Measurements from ENCODE around the gene ADGRG6.

The ADGRG6 gene

DNA sequence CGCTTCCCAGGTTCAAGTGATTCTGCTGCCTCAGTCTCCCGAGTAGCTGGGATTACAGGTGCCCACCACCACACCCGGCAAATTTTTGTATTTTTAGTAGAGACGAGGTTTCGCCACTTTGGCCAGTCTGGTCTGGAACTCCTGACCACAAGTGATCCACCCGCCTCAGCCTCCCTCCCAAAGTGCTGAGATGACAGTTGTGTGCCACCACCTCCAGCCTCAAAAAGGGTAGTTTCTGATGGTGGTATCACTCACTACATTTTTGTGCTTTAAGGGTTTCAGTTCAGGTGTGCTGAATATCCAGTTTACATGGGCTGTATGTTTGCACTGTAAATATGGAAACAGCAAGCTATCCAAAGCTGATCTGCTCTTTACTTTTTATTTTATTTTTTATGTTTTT, 12.1 kb upstream of the ADGRG6 start:
- no peaks in the 10 kb centered on the region for H3K9me3 ChIP-seq (ENCODE audit: control extremely low read depth in 1 of 5, control insufficient read depth in 4 of 5, insufficient read depth in 2 of 5, low read depth in 1 of 5, low read length in 4 of 5)
- no peak for DNase-seq
- H3K36me3 ChIP-seq (ENCODE audit: control insufficient read depth in 4 of 4, insufficient read depth in 4 of 4, low read length in 3 of 4), result no peaks in the 10 kb centered on the region
- 96% methylated on average over 6 of the region's 6 CpGs for WGBS (ENCODE audit: insufficient coverage)
- peaks cover 0 to 5% (median 2%) of the 10 kb centered on the region in 4 experiments for H3K4me1 ChIP-seq (ENCODE audit: control extremely low read depth in 1 of 4, control insufficient read depth in 4 of 4, insufficient read depth in 4 of 4, low read length in 3 of 4)
- ChIA-PET POLR2A (no interaction called here), CTCF (no interaction called here)
- no peaks in the 10 kb centered on the region for H3K27me3 ChIP-seq (replicated peaks in 2 of 5; ENCODE audit: control insufficient read depth in 4 of 5, insufficient read depth in 5 of 5, low read length in 4 of 5)
- H3K27ac ChIP-seq (ENCODE audit: insufficient read depth in 1 of 2, low read depth in 1 of 2, low read length in 2 of 2, poor library complexity in 1 of 2, severe bottlenecking in 2 of 2), result no peak overlapping the region
- H3K4me3 ChIP-seq (ENCODE audit: control insufficient read depth in 1 of 7, extremely low read depth in 1 of 7, insufficient read depth in 4 of 7, low read depth in 2 of 7, low read length in 6 of 7), result no peak overlapping the region

DNA sequence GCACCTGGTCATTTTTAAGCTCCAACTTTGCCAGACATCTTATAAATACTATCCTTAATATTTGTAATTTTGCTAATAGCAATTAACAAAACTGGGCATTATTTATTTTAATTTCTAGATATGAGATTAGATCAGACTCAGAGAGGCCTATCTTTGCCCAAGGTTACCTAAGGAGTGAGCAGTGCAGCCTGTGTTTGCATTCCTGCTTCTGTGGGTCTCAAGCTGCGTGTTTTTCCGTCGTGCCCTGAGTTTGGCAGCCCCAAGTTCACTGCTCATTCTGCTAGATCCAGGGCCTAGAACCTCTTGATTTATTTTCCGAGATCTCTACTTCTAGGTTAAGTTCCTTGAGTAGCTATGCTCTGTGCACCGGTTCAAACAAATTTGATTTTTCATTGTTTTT, 11.0 kb upstream of the ADGRG6 start:
- Histone ChIP-seq H3K27me3 (replicated peaks in 2 of 5; ENCODE audit: control insufficient read depth in 4 of 5, insufficient read depth in 5 of 5, low read length in 4 of 5) (no peaks in the 10 kb centered on the region), H3K4me3 (ENCODE audit: control insufficient read depth in 1 of 7, extremely low read depth in 1 of 7, insufficient read depth in 4 of 7, low read depth in 2 of 7, low read length in 6 of 7) (no peak overlapping the region), H3K36me3 (ENCODE audit: control insufficient read depth in 4 of 4, insufficient read depth in 4 of 4, low read length in 3 of 4) (no peaks in the 10 kb centered on the region), H3K27ac (ENCODE audit: insufficient read depth in 1 of 2, low read depth in 1 of 2, low read length in 2 of 2, poor library complexity in 1 of 2, severe bottlenecking in 2 of 2) (no peak overlapping the region), H3K4me1 (ENCODE audit: control extremely low read depth in 1 of 4, control insufficient read depth in 4 of 4, insufficient read depth in 4 of 4, low read length in 3 of 4) (peaks cover 0 to 9% (median 4%) of the 10 kb centered on the region in 4 experiments), H3K9me3 (ENCODE audit: control extremely low read depth in 1 of 5, control insufficient read depth in 4 of 5, insufficient read depth in 2 of 5, low read depth in 1 of 5, low read length in 4 of 5) (no peaks in the 10 kb centered on the region)
- DNase-seq, result no peak
- ChIA-PET CTCF (interaction anchor here (1.5 kb wide), 1 partner anchor 17 kb away, joined by 5 read pairs; no protein-coding TSS in a partner anchor), POLR2A (no interaction called here)
- WGBS (ENCODE audit: insufficient coverage), result 98% methylated on average over 5 of the region's 5 CpGs

DNA sequence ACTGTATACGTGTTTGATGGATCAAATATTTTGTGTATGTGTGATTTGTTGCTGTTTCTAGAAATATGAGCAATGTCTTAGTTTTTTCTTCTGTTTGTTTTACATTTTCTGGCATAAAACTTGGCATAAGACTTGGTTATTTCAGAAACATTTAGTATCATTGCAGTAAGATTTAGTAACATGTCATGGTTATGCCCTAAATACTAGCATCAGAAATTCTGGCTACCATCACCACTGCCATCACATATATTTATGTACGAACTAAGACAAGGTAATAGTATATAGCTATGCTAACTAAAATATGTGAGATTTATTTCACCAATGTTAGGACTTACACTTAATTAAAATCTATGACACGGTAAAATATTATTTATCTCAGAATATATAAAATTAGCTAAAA, 10.3 kb upstream of the ADGRG6 start:
- POLR2A ChIA-PET, result no interaction called here
- no peaks in the 10 kb centered on the region for H3K36me3 ChIP-seq (ENCODE audit: control insufficient read depth in 4 of 4, insufficient read depth in 4 of 4, low read length in 3 of 4)
- no peaks in the 10 kb centered on the region for H3K9me3 ChIP-seq (ENCODE audit: control extremely low read depth in 1 of 5, control insufficient read depth in 4 of 5, insufficient read depth in 2 of 5, low read depth in 1 of 5, low read length in 4 of 5)
- no peak overlapping the region for H3K4me3 ChIP-seq (ENCODE audit: control insufficient read depth in 1 of 7, extremely low read depth in 1 of 7, insufficient read depth in 4 of 7, low read depth in 2 of 7, low read length in 6 of 7)
- no peak overlapping the region for H3K27ac ChIP-seq (ENCODE audit: insufficient read depth in 1 of 2, low read depth in 1 of 2, low read length in 2 of 2, poor library complexity in 1 of 2, severe bottlenecking in 2 of 2)
- WGBS (ENCODE audit: insufficient coverage), result no CpG with 5 or more reads among the region's 3 CpGs
- DNase-seq, result no peak
- H3K27me3 ChIP-seq (replicated peaks in 2 of 5; ENCODE audit: control insufficient read depth in 4 of 5, insufficient read depth in 5 of 5, low read length in 4 of 5), result no peaks in the 10 kb centered on the region
- H3K4me1 ChIP-seq (ENCODE audit: control extremely low read depth in 1 of 4, control insufficient read depth in 4 of 4, insufficient read depth in 4 of 4, low read length in 3 of 4), result peaks cover 0 to 9% (median 4%) of the 10 kb centered on the region in 4 experiments
- CTCF ChIA-PET, result interaction anchor here (1.5 kb wide), 1 partner anchor 18 kb away, joined by 5 read pairs; no protein-coding TSS in a partner anchor

DNA sequence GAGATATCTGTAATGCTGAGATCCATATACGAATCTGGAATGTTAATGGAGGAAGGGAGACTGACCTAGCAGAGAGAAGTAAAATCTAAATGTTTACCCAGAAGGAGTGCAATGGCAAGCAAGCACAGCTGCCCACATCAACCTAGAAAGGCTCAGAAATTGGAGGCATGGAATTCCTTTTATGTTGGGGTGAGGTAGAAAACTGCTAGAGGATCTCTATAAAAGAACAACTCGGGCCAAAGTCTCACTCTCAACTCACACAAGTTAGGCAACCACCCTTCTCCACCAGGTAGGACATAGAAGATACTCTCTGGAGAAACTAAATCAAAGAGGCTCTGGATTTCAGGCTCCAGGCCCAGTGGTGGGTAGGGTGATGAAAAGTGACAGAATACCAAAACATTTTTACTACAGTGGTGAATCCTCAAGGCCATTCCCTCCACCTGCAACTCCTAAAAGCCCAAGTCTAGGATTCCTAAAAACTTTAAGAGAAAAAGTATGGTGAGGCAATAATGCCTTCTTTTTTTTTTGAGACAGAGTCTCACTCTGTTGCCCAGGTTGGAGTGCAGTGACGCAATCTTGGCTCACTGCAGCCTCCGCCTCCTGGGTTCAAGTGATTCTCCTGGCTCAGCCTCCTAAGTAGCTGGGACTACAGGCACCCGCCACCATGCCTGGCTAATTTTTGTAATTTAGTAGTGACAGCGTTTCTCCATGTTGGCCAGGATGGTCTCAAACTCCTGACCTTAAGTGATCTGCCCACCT, 9.5 kb upstream of the ADGRG6 start:
- 91% methylated on average over 3 of the region's 6 CpGs for WGBS (ENCODE audit: insufficient coverage)
- DNase-seq, result no peak
- ChIA-PET CTCF (interaction anchor here (1.5 kb wide), 1 partner anchor 19 kb away, joined by 5 read pairs; no protein-coding TSS in a partner anchor), POLR2A (no interaction called here)
- Histone ChIP-seq H3K4me3 (ENCODE audit: control insufficient read depth in 1 of 7, extremely low read depth in 1 of 7, insufficient read depth in 4 of 7, low read depth in 2 of 7, low read length in 6 of 7) (no peak overlapping the region), H3K4me1 (ENCODE audit: control extremely low read depth in 1 of 4, control insufficient read depth in 4 of 4, insufficient read depth in 4 of 4, low read length in 3 of 4) (peaks cover 0 to 11% (median 5%) of the 10 kb centered on the region in 4 experiments), H3K27ac (ENCODE audit: insufficient read depth in 1 of 2, low read depth in 1 of 2, low read length in 2 of 2, poor library complexity in 1 of 2, severe bottlenecking in 2 of 2) (no peak overlapping the region), H3K27me3 (replicated peaks in 2 of 5; ENCODE audit: control insufficient read depth in 4 of 5, insufficient read depth in 5 of 5, low read length in 4 of 5) (no peaks in the 10 kb centered on the region), H3K9me3 (ENCODE audit: control extremely low read depth in 1 of 5, control insufficient read depth in 4 of 5, insufficient read depth in 2 of 5, low read depth in 1 of 5, low read length in 4 of 5) (no peaks in the 10 kb centered on the region), H3K36me3 (ENCODE audit: control insufficient read depth in 4 of 4, insufficient read depth in 4 of 4, low read length in 3 of 4) (no peaks in the 10 kb centered on the region)

- H3K36me3 ChIP-seq (ENCODE audit: control insufficient read depth in 4 of 4, insufficient read depth in 4 of 4, low read length in 3 of 4), result no peaks in the 10 kb centered on the region
- no peak overlapping the region for H3K4me3 ChIP-seq (ENCODE audit: control insufficient read depth in 1 of 7, extremely low read depth in 1 of 7, insufficient read depth in 4 of 7, low read depth in 2 of 7, low read length in 6 of 7)
- ChIA-PET POLR2A (no interaction called here), CTCF (no interaction called here)
- no CpG with 5 or more reads among the region's 2 CpGs for WGBS (ENCODE audit: insufficient coverage)
- H3K4me1 ChIP-seq (ENCODE audit: control extremely low read depth in 1 of 4, control insufficient read depth in 4 of 4, insufficient read depth in 4 of 4, low read length in 3 of 4), result peaks cover 0 to 16% (median 6%) of the 10 kb centered on the region in 4 experiments
- no peak overlapping the region for H3K27ac ChIP-seq (ENCODE audit: insufficient read depth in 1 of 2, low read depth in 1 of 2, low read length in 2 of 2, poor library complexity in 1 of 2, severe bottlenecking in 2 of 2)
- no peak for DNase-seq
- H3K9me3 ChIP-seq (ENCODE audit: control extremely low read depth in 1 of 5, control insufficient read depth in 4 of 5, insufficient read depth in 2 of 5, low read depth in 1 of 5, low read length in 4 of 5), result no peaks in the 10 kb centered on the region
- H3K27me3 ChIP-seq (replicated peaks in 2 of 5; ENCODE audit: control insufficient read depth in 4 of 5, insufficient read depth in 5 of 5, low read length in 4 of 5), result no peaks in the 10 kb centered on the region
Observed at GRCh38 chr6:142293121-142293520, 8.7 kb upstream of the ADGRG6 start.

- Histone ChIP-seq H3K27me3 (replicated peaks in 2 of 5; ENCODE audit: control insufficient read depth in 4 of 5, insufficient read depth in 5 of 5, low read length in 4 of 5) (no peaks in the 10 kb centered on the region), H3K36me3 (ENCODE audit: control insufficient read depth in 4 of 4, insufficient read depth in 4 of 4, low read length in 3 of 4) (no peaks in the 10 kb centered on the region), H3K4me1 (ENCODE audit: control extremely low read depth in 1 of 4, control insufficient read depth in 4 of 4, insufficient read depth in 4 of 4, low read length in 3 of 4) (peaks cover 0 to 17% (median 7%) of the 10 kb centered on the region in 4 experiments), H3K9me3 (ENCODE audit: control extremely low read depth in 1 of 5, control insufficient read depth in 4 of 5, insufficient read depth in 2 of 5, low read depth in 1 of 5, low read length in 4 of 5) (no peaks in the 10 kb centered on the region), H3K4me3 (ENCODE audit: control insufficient read depth in 1 of 7, extremely low read depth in 1 of 7, insufficient read depth in 4 of 7, low read depth in 2 of 7, low read length in 6 of 7) (no peak overlapping the region), H3K27ac (ENCODE audit: insufficient read depth in 1 of 2, low read depth in 1 of 2, low read length in 2 of 2, poor library complexity in 1 of 2, severe bottlenecking in 2 of 2) (no peak overlapping the region)
- WGBS (ENCODE audit: insufficient coverage), result 100% methylated on average over 1 of the region's 1 CpG
- peak in 2 of 3 donors; percentile 77 to 83 for DNase-seq
- POLR2A ChIA-PET, result no interaction called here
- CTCF ChIA-PET, result no interaction called here
Observed at GRCh38 chr6:142294679-142295078, 7.1 kb upstream of the ADGRG6 start.

GRCh38 chr6:142296975-142297604, 4.7 kb upstream of the ADGRG6 start:
- DNase-seq, result no peak
- Histone ChIP-seq H3K9me3 (ENCODE audit: control extremely low read depth in 1 of 5, control insufficient read depth in 4 of 5, insufficient read depth in 2 of 5, low read depth in 1 of 5, low read length in 4 of 5) (no peaks in the 10 kb centered on the region), H3K36me3 (ENCODE audit: control insufficient read depth in 4 of 4, insufficient read depth in 4 of 4, low read length in 3 of 4) (no peaks in the 10 kb centered on the region), H3K4me3 (ENCODE audit: control insufficient read depth in 1 of 7, extremely low read depth in 1 of 7, insufficient read depth in 4 of 7, low read depth in 2 of 7, low read length in 6 of 7) (no peak overlapping the region), H3K27me3 (replicated peaks in 2 of 5; ENCODE audit: control insufficient read depth in 4 of 5, insufficient read depth in 5 of 5, low read length in 4 of 5) (no peaks in the 10 kb centered on the region), H3K27ac (ENCODE audit: insufficient read depth in 1 of 2, low read depth in 1 of 2, low read length in 2 of 2, poor library complexity in 1 of 2, severe bottlenecking in 2 of 2) (no peak overlapping the region), H3K4me1 (ENCODE audit: control extremely low read depth in 1 of 4, control insufficient read depth in 4 of 4, insufficient read depth in 4 of 4, low read length in 3 of 4) (peaks cover 2 to 29% (median 18%) of the 10 kb centered on the region in 4 experiments)
- CTCF ChIA-PET, result interaction anchor here (0.7 to 1.0 kb wide), 2 partner anchors 10 to 65 kb away, joined by 3 to 6 read pairs; no protein-coding TSS in a partner anchor
- WGBS (ENCODE audit: insufficient coverage), result 100% methylated on average over 2 of the region's 2 CpGs
- POLR2A ChIA-PET, result no interaction called here

Measured in common myeloid progenitor, CD34-positive (primary cell).